OCI-LY1 (cell line): ENCODE measurements around the gene COQ4.

Experiments used
- H2AFZ ChIP-seq: fragments of 200-600 bp; sonication (generic), shearing (Covaris generic); 2 replicates; pipeline ENCODE4 v1.6.0; 2014; ENCODE audit warnings: antibody characterized with exemption, mild to moderate bottlenecking, low read length
- H3F3A ChIP-seq: fragments of 200-600 bp; sonication (generic), shearing (Covaris generic); 2 replicates; pipeline ENCODE4 v1.6.0; 2014; ENCODE audit warnings: mild to moderate bottlenecking, antibody characterized with exemption, low read length, moderate library complexity; ENCODE audit not compliant: insufficient read depth
- H3K27ac ChIP-seq: fragments of 200-600 bp; sonication (generic); 2 replicates; pipeline ENCODE4 v1.5.1; 2014; ENCODE audit warnings: low read length, mixed run types, mild to moderate bottlenecking, low read depth; ENCODE audit not compliant: poor library complexity, severe bottlenecking
- H3K27me3 ChIP-seq: fragments of 200-600 bp; sonication (generic); 2 replicates; pipeline ENCODE4 v1.6.0; 2014; ENCODE audit warnings: antibody characterized with exemption, mild to moderate bottlenecking, low read length, moderate library complexity; ENCODE audit not compliant: insufficient read depth
- H3K36me3 ChIP-seq: fragments of 200-600 bp; sonication (generic); 2 replicates; pipeline ENCODE4 v1.6.1; 2014; ENCODE audit warnings: mild to moderate bottlenecking, antibody characterized with exemption, low read length, moderate library complexity, mixed read lengths; ENCODE audit not compliant: insufficient read depth
- H3K4me1 ChIP-seq: fragments of 200-600 bp; sonication (generic); 2 replicates; pipeline ENCODE4 v1.5.1; 2014; ENCODE audit warnings: mild to moderate bottlenecking, low read length, moderate library complexity; ENCODE audit not compliant: insufficient read depth, severe bottlenecking
- H3K4me2 ChIP-seq: fragments of 200-600 bp; sonication (generic), shearing (Covaris generic); 2 replicates; pipeline ENCODE4 v1.6.1; 2014; ENCODE audit warnings: low read length
- H3K4me3 ChIP-seq: fragments of 200-600 bp; sonication (generic); 2 replicates; pipeline ENCODE4 v1.5.1; 2014; ENCODE audit warnings: low read length, low read depth, mild to moderate bottlenecking, mixed read lengths; ENCODE audit not compliant: poor library complexity, severe bottlenecking
- H3K79me2 ChIP-seq: fragments of 200-600 bp; shearing (Covaris generic); 2 replicates; pipeline ENCODE4 v1.6.1; 2016; ENCODE audit warnings: mixed run types, low read length, mixed read lengths; ENCODE audit not compliant: insufficient read depth
- H3K9ac ChIP-seq: fragments of 200-600 bp; sonication (generic), shearing (Covaris generic); 2 replicates; pipeline ENCODE4 v1.6.1; 2014; ENCODE audit warnings: mild to moderate bottlenecking, low read length, mixed read lengths
- H3K9me2 ChIP-seq: fragments of 200-600 bp; sonication (generic), shearing (Covaris generic); 2 replicates; pipeline ENCODE4 v1.6.1; 2014; ENCODE audit warnings: low read depth, mild to moderate bottlenecking, low read length, mixed read lengths
- H3K9me3 ChIP-seq: fragments of 200-600 bp; shearing (Covaris generic); 2 replicates; pipeline ENCODE4 v1.6.1; 2014; ENCODE audit warnings: low read length, mixed read lengths
- H4K20me1 ChIP-seq: fragments of 200-600 bp; sonication (generic), shearing (Covaris generic); 2 replicates; pipeline ENCODE4 v1.6.0; 2016; ENCODE audit warnings: mild to moderate bottlenecking, low read length; ENCODE audit not compliant: insufficient read depth
- EZH2 ChIP-seq: fragments of 200-600 bp; sonication (generic), shearing (Covaris generic); IDR thresholded peaks from 2 replicates; pipeline ENCODE4 v1.8.0; 2017; ENCODE audit warnings: borderline replicate concordance, mixed run types, mild to moderate bottlenecking, antibody characterized with exemption, low read length, moderate library complexity, mixed read lengths
- TF ChIP-seq, protein P1 (sequence below): fragments of 200-600 bp; sonication (generic), shearing (Covaris generic); IDR thresholded peaks from 2 replicates; pipeline ENCODE4 v1.5.1; 2017; ENCODE audit warnings: mild to moderate bottlenecking, antibody characterized with exemption, low read length, moderate library complexity, mixed read lengths

Gene COQ4

DNA sequence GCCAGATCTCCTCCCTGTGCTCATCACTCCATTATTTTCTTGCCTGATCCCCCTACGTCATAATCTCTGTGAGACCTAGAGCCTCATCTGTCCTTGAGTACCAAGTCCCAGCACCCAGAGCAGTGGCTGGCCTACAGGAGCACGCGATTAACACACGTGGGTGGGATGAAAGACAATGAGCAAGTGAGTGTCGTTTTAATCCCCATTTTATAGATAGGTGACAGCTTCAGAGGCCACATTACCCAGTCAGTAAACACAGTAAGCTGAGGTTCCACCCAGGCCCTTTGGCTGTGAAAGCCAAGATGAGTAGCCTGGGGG is 17.7 kb upstream of the COQ4 start:
- no peaks in the 10 kb centered on the region for H3K4me1 ChIP-seq
- no peaks in the 10 kb centered on the region for H3K9me3 ChIP-seq
- H3K4me2 ChIP-seq = no peak overlapping the region
- H3F3A ChIP-seq = no peaks in the 10 kb centered on the region
- no peaks in the 10 kb centered on the region for H3K9me2 ChIP-seq
- peaks cover 23% of the 10 kb centered on the region for H3K36me3 ChIP-seq
- H2AFZ ChIP-seq = no peak overlapping the region
- no peak overlapping the region for H3K27ac ChIP-seq
- H3K79me2 ChIP-seq = no peaks in the 10 kb centered on the region
- no peak overlapping the region for H3K4me3 ChIP-seq
- no peak overlapping the region for H3K9ac ChIP-seq
- no peaks in the 10 kb centered on the region for H4K20me1 ChIP-seq
- no peaks in the 10 kb centered on the region for H3K27me3 ChIP-seq
- TF ChIP-seq EZH2 = no peak
- TF ChIP-seq, protein P1, sequence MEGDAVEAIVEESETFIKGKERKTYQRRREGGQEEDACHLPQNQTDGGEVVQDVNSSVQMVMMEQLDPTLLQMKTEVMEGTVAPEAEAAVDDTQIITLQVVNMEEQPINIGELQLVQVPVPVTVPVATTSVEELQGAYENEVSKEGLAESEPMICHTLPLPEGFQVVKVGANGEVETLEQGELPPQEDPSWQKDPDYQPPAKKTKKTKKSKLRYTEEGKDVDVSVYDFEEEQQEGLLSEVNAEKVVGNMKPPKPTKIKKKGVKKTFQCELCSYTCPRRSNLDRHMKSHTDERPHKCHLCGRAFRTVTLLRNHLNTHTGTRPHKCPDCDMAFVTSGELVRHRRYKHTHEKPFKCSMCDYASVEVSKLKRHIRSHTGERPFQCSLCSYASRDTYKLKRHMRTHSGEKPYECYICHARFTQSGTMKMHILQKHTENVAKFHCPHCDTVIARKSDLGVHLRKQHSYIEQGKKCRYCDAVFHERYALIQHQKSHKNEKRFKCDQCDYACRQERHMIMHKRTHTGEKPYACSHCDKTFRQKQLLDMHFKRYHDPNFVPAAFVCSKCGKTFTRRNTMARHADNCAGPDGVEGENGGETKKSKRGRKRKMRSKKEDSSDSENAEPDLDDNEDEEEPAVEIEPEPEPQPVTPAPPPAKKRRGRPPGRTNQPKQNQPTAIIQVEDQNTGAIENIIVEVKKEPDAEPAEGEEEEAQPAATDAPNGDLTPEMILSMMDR = no peak

DNA sequence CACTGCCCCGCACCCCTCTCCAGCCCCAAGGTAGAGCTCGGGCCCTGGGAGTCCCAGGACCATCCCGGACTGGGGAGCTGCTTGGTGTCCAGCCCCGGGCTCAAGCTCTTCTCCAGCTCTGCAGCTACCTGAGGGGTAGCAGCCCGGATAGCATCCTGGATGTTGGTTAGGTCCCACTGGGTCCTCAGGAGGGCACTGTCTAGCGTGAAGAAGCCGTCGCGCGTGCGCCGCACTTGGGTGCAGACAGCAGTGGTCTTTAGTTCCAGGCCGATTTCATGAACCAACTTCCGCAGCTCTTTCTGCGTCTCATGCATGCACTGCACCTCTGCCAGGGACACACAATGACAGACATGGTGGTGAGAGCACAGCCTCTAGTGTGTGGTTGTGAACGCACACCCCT is 13.1 kb upstream of the COQ4 start:
- H3K9me3 ChIP-seq = no peaks in the 10 kb centered on the region
- no peak overlapping the region for H3K4me3 ChIP-seq
- H3K4me1 ChIP-seq = no peaks in the 10 kb centered on the region
- no peaks in the 10 kb centered on the region for H3F3A ChIP-seq
- H3K4me2 ChIP-seq = no peak overlapping the region
- H4K20me1 ChIP-seq = no peaks in the 10 kb centered on the region
- TF ChIP-seq, protein P1 = no peak
- TF ChIP-seq EZH2 = no peak
- H3K9me2 ChIP-seq = no peaks in the 10 kb centered on the region
- H3K9ac ChIP-seq = no peak overlapping the region
- H3K27ac ChIP-seq = no peak overlapping the region
- H3K36me3 ChIP-seq = peaks cover 48% of the 10 kb centered on the region
- no peaks in the 10 kb centered on the region for H3K27me3 ChIP-seq
- H2AFZ ChIP-seq = no peak overlapping the region
- no peaks in the 10 kb centered on the region for H3K79me2 ChIP-seq

DNA sequence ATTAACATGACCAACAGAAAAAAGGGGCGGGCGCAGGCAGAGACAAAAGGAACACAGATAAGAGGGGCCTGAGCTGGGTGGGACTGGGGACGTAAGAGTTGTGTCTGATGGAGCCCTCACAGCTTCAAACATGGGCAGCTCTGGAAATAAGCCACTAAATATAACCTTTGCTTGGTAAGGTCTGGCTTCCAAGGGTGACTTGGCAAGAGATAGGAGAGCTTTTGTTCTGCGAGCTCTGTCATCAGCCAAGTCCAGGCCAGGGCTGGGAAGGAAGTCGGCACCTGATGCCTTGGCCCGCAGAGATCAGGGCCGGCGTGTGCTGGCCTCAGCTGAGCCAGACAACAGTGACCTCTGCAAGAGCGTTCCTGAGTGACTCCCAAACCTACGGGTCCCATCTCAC is 12.2 kb upstream of the COQ4 start:
- H3K9me2 ChIP-seq = no peaks in the 10 kb centered on the region
- no peaks in the 10 kb centered on the region for H3K79me2 ChIP-seq
- H3K4me1 ChIP-seq = no peaks in the 10 kb centered on the region
- no peak for TF ChIP-seq EZH2
- TF ChIP-seq, protein P1 = no peak
- no peak overlapping the region for H3K9ac ChIP-seq
- H4K20me1 ChIP-seq = no peaks in the 10 kb centered on the region
- H3K4me2 ChIP-seq = no peak overlapping the region
- H3K9me3 ChIP-seq = no peaks in the 10 kb centered on the region
- no peak overlapping the region for H3K27ac ChIP-seq
- H3K4me3 ChIP-seq = no peak overlapping the region
- no peak overlapping the region for H2AFZ ChIP-seq
- no peaks in the 10 kb centered on the region for H3K27me3 ChIP-seq
- no peaks in the 10 kb centered on the region for H3F3A ChIP-seq
- peaks cover 55% of the 10 kb centered on the region for H3K36me3 ChIP-seq
